Measurements from ENCODE around the gene SIK2. TPM values are rescaled to one million over a fixed set of nuclear protein-coding genes. Genes with fewer than 3 reads are reported as not detected.

SIK2 gene
- total RNA-seq, 1 donor from 2014 or later, result 16.3 TPM

- Histone ChIP-seq H3K36me3 (no peaks in the 10 kb centered on the region), H3K4me1 (peaks cover 3% of the 10 kb centered on the region), H3K27ac (replicated peaks) (no peak overlapping the region), H3K27me3 (ENCODE audit: low read depth) (no peaks in the 10 kb centered on the region), H3K9me3 (replicated peaks) (no peaks in the 10 kb centered on the region), H3K4me3 (no peak overlapping the region)
- no peak for DNase-seq
- no peak for TF ChIP-seq CTCF (IDR thresholded peaks at IDR 0.05; ENCODE audit: borderline replicate concordance)
- intact Hi-C loops (cut with micrococcal nuclease), result no loop called here
These were observed 20.9 kb upstream of the SIK2 start for GRCh38 chr11:111581341-111581740.

DNA sequence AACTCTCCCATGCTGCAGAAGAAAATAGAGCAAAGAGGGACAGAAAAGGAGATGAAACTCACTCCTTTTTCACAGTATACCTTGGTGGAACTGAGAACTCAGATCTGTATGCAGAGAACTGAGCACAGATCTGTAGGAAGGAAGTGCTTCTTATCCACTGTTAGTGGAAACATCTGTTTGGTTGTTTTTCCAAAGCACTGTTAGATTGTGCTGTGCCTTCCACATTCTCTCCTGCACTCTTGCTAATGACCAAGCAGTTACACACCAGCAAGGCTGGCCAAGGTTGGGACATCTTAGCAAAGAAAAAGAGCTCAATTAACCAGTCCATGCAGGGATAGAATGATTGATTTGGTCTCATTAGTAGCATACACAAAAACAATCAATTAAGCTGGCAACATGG is 20.1 kb upstream of the SIK2 start:
- Histone ChIP-seq H3K27me3 (ENCODE audit: low read depth) (no peaks in the 10 kb centered on the region), H3K4me1 (peaks cover 3% of the 10 kb centered on the region), H3K27ac (replicated peaks) (no peak overlapping the region), H3K9me3 (replicated peaks) (no peaks in the 10 kb centered on the region), H3K36me3 (no peaks in the 10 kb centered on the region), H3K4me3 (no peak overlapping the region)
- intact Hi-C loops (cut with micrococcal nuclease), result no loop called here
- no peak for DNase-seq
- no peak for TF ChIP-seq CTCF (IDR thresholded peaks at IDR 0.05; ENCODE audit: borderline replicate concordance)

- H3K27me3 ChIP-seq (ENCODE audit: low read depth), result no peaks in the 10 kb centered on the region
- no peak overlapping the region for H3K27ac ChIP-seq (replicated peaks)
- no peak for DNase-seq
- H3K4me3 ChIP-seq, result no peak overlapping the region
- H3K9me3 ChIP-seq (replicated peaks), result peaks cover 3% of the 10 kb centered on the region
- H3K4me1 ChIP-seq, result peaks cover 3% of the 10 kb centered on the region
- TF ChIP-seq CTCF (IDR thresholded peaks at IDR 0.05; ENCODE audit: borderline replicate concordance), result no peak
- no peaks in the 10 kb centered on the region for H3K36me3 ChIP-seq
- intact Hi-C loops (cut with micrococcal nuclease), result no loop called here
These were observed 19.4 kb upstream of the SIK2 start for GRCh38 chr11:111582881-111583280.

GRCh38 chr11:111585371-111585770 is 16.9 kb upstream of the SIK2 start:
- Histone ChIP-seq H3K9me3 (replicated peaks) (peaks cover 5% of the 10 kb centered on the region), H3K27me3 (ENCODE audit: low read depth) (no peaks in the 10 kb centered on the region), H3K4me3 (no peak overlapping the region), H3K36me3 (no peaks in the 10 kb centered on the region), H3K27ac (replicated peaks) (no peak overlapping the region), H3K4me1 (peaks cover 3% of the 10 kb centered on the region)
- no peak for DNase-seq
- TF ChIP-seq CTCF (IDR thresholded peaks at IDR 0.05; ENCODE audit: borderline replicate concordance), result no peak
- intact Hi-C loops (cut with micrococcal nuclease), result loop anchor here (5.0 kb wide), 2 partner anchors 192 to 257 kb away; no protein-coding TSS in a partner anchor

- H3K9me3 ChIP-seq (replicated peaks), result peaks cover 5% of the 10 kb centered on the region
- H3K27ac ChIP-seq (replicated peaks), result no peak overlapping the region
- intact Hi-C loops (cut with micrococcal nuclease), result loop anchor here (5.0 kb wide), 2 partner anchors 191 to 256 kb away; no protein-coding TSS in a partner anchor
- DNase-seq, result no peak
- H3K27me3 ChIP-seq (ENCODE audit: low read depth), result no peaks in the 10 kb centered on the region
- no peak overlapping the region for H3K4me3 ChIP-seq
- TF ChIP-seq CTCF (IDR thresholded peaks at IDR 0.05; ENCODE audit: borderline replicate concordance), result peak; percentile 66
- no peaks in the 10 kb centered on the region for H3K36me3 ChIP-seq
- peaks cover 3% of the 10 kb centered on the region for H3K4me1 ChIP-seq
These were observed 15.8 kb upstream of the SIK2 start for GRCh38 chr11:111586388-111586831.
